ENCODE data around the gene DNAJA3. TPM values are rescaled to one million over a fixed set of nuclear protein-coding genes. Genes with fewer than 3 reads are reported as not detected.

The DNAJA3 gene
- total RNA-seq, 2 donors from 2014 or later: 47.6 to 60.0 TPM

DNA sequence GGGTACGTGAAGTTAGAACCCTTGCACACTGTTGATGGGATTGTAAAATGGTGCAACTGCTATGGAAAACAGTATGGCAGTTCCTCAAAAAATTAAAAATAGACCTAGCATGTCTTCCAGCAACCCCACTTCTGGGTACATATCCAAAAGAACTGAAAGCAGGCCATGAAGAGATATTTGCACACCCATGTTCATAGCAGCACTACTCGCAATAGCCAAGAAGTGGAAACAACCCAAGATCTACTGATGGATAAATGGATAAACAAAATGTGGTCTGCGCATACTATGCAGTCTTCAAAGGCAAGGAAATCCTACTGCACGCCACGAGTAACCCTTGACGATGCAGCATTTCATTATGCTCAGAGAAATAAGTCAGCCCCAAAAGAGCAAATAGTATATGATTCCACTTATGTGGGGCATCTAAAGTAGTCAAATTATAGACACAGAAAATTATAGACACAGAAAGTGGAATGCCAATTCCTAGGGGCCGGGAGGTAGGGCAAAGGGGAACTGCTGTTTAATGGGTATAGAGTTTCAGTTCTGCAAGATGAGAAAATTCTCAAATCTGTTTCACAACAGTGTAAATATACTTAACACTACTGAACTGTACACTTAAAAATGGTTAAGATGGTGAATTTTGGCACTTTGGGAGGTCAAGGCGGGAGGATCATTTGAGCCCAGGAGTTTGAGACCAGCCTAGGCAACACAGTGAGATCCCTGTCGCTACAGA lies 26.5 kb upstream of the DNAJA3 start:
- H3K4me1 ChIP-seq (replicated peaks): no peaks in the 10 kb centered on the region
- DNase-seq (ENCODE audit: low spot score): no peak
- no peaks in the 10 kb centered on the region for H3K9me3 ChIP-seq
- H3K27me3 ChIP-seq (replicated peaks; ENCODE audit: insufficient read depth): no peaks in the 10 kb centered on the region
- TF ChIP-seq, protein P1, sequence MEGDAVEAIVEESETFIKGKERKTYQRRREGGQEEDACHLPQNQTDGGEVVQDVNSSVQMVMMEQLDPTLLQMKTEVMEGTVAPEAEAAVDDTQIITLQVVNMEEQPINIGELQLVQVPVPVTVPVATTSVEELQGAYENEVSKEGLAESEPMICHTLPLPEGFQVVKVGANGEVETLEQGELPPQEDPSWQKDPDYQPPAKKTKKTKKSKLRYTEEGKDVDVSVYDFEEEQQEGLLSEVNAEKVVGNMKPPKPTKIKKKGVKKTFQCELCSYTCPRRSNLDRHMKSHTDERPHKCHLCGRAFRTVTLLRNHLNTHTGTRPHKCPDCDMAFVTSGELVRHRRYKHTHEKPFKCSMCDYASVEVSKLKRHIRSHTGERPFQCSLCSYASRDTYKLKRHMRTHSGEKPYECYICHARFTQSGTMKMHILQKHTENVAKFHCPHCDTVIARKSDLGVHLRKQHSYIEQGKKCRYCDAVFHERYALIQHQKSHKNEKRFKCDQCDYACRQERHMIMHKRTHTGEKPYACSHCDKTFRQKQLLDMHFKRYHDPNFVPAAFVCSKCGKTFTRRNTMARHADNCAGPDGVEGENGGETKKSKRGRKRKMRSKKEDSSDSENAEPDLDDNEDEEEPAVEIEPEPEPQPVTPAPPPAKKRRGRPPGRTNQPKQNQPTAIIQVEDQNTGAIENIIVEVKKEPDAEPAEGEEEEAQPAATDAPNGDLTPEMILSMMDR (IDR thresholded peaks at IDR 0.05): no peak
- TF ChIP-seq POLR2AphosphoS5 (IDR thresholded peaks at IDR 0.05) (no peak), POLR2A (IDR thresholded peaks at IDR 0.05) (no peak)
- WGBS: 91% methylated on average over 9 of the region's 9 CpGs
- H3K36me3 ChIP-seq: no peaks in the 10 kb centered on the region
- no peak overlapping the region for H3K27ac ChIP-seq
- intact Hi-C loops (cut with DNase I): no loop called here
- no peak overlapping the region for H3K4me3 ChIP-seq

DNA sequence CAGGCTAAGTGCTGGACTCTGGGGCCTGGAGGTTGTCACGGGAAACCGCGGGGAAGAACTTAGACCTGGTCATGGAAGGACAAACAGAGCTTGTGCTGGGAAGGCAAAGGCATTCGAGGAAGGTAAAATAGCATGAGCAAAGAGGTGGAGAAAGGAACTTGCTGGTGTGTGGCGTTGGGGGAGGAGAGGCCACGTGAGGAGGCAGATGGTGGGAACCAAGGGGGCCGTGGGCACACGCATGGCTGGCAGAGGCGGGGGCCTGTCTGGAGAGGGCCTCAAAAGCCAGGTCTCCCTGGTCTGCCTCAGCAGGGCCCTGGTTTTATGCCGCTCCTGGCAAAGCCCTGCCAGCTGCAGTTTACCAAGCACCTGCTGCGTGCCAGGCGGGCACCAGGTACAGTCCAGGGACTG lies 24.6 kb upstream of the DNAJA3 start:
- 95% methylated on average over 12 of the region's 12 CpGs for WGBS
- no peak for DNase-seq (ENCODE audit: low spot score)

DNA sequence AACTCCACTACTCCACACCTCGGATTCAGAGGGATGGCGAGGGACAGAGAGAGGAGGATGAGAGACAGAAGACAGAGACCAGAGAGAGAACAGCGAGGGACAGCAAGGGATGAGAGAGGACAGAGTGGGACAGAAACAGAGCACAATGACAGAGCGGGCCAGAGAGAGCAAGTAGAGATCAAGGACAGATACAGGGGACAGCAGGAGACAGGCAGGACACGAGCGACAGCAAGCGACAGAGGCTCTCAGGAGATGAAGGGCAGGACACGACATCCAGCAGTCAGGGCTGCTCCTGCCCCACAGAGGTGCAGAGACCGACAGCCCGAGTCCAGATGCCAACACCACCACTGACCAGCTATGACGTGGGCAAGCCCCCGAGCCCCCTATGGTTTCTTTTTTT lies 24.2 kb upstream of the DNAJA3 start:
- no peak for DNase-seq (ENCODE audit: low spot score)
- Histone ChIP-seq H3K4me3 (no peak overlapping the region), H3K9me3 (no peaks in the 10 kb centered on the region), H3K4me1 (replicated peaks) (no peaks in the 10 kb centered on the region), H3K27ac (no peak overlapping the region), H3K36me3 (no peaks in the 10 kb centered on the region), H3K27me3 (replicated peaks; ENCODE audit: insufficient read depth) (no peaks in the 10 kb centered on the region)
- intact Hi-C loops (cut with DNase I): loop anchor here (10.0 kb wide), 1 partner anchor 117 kb away; no protein-coding TSS in a partner anchor
- TF ChIP-seq, protein P1 (IDR thresholded peaks at IDR 0.05): no peak
- TF ChIP-seq POLR2A (IDR thresholded peaks at IDR 0.05) (no peak), POLR2AphosphoS5 (IDR thresholded peaks at IDR 0.05) (no peak)
- WGBS: 92% methylated on average over 12 of the region's 12 CpGs

More for the DNA sequence above, 24.6 kb upstream of the DNAJA3 start:
- intact Hi-C loops (cut with DNase I): loop anchor here (10.0 kb wide), 1 partner anchor 116 kb away; no protein-coding TSS in a partner anchor
- no peaks in the 10 kb centered on the region for H3K4me1 ChIP-seq (replicated peaks)
- H3K27ac ChIP-seq: no peak overlapping the region
- no peaks in the 10 kb centered on the region for H3K36me3 ChIP-seq
- no peaks in the 10 kb centered on the region for H3K9me3 ChIP-seq
- TF ChIP-seq POLR2A (IDR thresholded peaks at IDR 0.05) (no peak), POLR2AphosphoS5 (IDR thresholded peaks at IDR 0.05) (no peak)
- TF ChIP-seq, protein P1 (IDR thresholded peaks at IDR 0.05): no peak
- H3K4me3 ChIP-seq: no peak overlapping the region
- no peaks in the 10 kb centered on the region for H3K27me3 ChIP-seq (replicated peaks; ENCODE audit: insufficient read depth)

DNA sequence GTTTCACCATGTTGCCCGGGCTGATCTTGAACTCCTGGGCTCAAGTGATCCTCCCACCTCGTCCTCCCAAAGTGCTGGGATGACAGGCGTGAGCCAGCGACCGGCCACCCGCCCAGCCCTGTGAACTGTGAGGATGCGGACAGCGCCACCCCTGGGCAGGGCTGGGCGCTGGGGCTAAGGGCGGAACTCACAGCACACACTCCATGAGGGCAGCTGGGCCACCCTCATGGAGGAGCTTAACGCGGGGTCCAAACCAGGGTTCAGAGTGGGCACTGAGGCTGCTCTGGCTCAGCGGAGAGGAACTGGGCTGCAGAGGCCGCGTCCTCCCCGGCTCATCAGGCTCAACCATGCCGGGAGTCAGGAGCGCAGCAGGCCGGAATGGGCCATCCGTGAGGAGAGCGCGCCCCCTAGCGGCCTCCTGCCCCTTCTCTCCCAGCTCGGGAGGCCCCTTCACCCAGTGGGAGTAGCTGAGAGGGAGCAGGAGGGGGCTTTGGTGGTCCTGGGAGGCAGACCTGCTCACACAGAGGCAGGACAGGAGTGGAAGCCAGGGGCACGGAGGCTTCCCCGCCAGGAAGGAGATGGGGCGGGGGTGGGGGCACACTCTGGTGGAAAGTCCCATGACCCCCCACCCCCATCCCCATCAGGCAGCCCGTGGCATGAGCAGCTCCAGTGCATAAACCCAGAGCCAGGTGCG lies 23.1 kb upstream of the DNAJA3 start:
- no peak overlapping the region for H3K4me3 ChIP-seq
- no peaks in the 10 kb centered on the region for H3K9me3 ChIP-seq
- H3K27ac ChIP-seq: no peak overlapping the region
- 18% methylated on average over 29 of the region's 29 CpGs for WGBS
- H3K4me1 ChIP-seq (replicated peaks): no peaks in the 10 kb centered on the region
- peaks cover 0 to 5% of the 10 kb centered on the region in 2 donors for H3K36me3 ChIP-seq
- peak; percentile 74 for DNase-seq (ENCODE audit: low spot score)
- no peaks in the 10 kb centered on the region for H3K27me3 ChIP-seq (replicated peaks; ENCODE audit: insufficient read depth)
- intact Hi-C loops (cut with DNase I): loop anchor here (1.0 to 10.0 kb wide), 2 partner anchors 43 to 118 kb away; no protein-coding TSS in a partner anchor
- TF ChIP-seq, protein P1 (IDR thresholded peaks at IDR 0.05): peak; percentile 85 to 97 (median 95)
- TF ChIP-seq POLR2AphosphoS5 (IDR thresholded peaks at IDR 0.05) (peak; percentile 51), POLR2A (IDR thresholded peaks at IDR 0.05) (no peak)
